Dendritic cell treated with granulocyte-macrophage colony-stimulating factor and Interleukin-4, amounts not matched to agents 40 ng/mL and 50 ng/mL, for 4 days (primary cell): ENCODE results near the gene NEURL4.

Experiments used
- H3K27ac Mint-ChIP-seq: one replicate; pipeline ENCODE4 v1.8.0; 2022; ENCODE audit warnings: mild to moderate bottlenecking, mixed read lengths
- H3K27me3 Mint-ChIP-seq: one replicate; pipeline ENCODE4 v1.8.0; 2022; ENCODE audit warnings: mild to moderate bottlenecking, mixed read lengths
- H3K36me3 Mint-ChIP-seq: one replicate; pipeline ENCODE4 v1.8.0; 2022; ENCODE audit warnings: low read depth, mixed read lengths
- H3K4me1 Mint-ChIP-seq: one replicate; pipeline ENCODE4 v1.8.0; 2022; ENCODE audit warnings: low read depth, mixed read lengths
- H3K4me3 Mint-ChIP-seq: one replicate; pipeline ENCODE4 v1.8.0; 2022; ENCODE audit warnings: mild to moderate bottlenecking, moderate library complexity, mixed read lengths
- H3K9me3 Mint-ChIP-seq: one replicate; pipeline ENCODE4 v1.8.0; 2022; ENCODE audit warnings: mixed read lengths
- intact Hi-C: fragments of 100-400 bp; cut with micrococcal nuclease; formaldehyde crosslinking; loops from one replicate; pipeline ENCODE4 v1.15.0; 2022

The NEURL4 gene

GRCh38 chr17:7312432-7313087 is 16.6 kb downstream of the NEURL4 start:
- intact Hi-C loops = no loop called here
- Mint-ChIP-seq H3K36me3 (peaks cover 92% of the 10 kb centered on the region), H3K4me1 (peaks cover 76% of the 10 kb centered on the region), H3K4me3 (no peak overlapping the region), H3K27me3 (no peaks in the 10 kb centered on the region), H3K9me3 (no peaks in the 10 kb centered on the region), H3K27ac (peak overlapping the region; percentile 91)

- no peak overlapping the region for H3K4me3 Mint-ChIP-seq
- no peaks in the 10 kb centered on the region for H3K9me3 Mint-ChIP-seq
- H3K27ac Mint-ChIP-seq = no peak overlapping the region
- peaks cover 85% of the 10 kb centered on the region for H3K36me3 Mint-ChIP-seq
- peaks cover 63% of the 10 kb centered on the region for H3K4me1 Mint-ChIP-seq
- H3K27me3 Mint-ChIP-seq = no peaks in the 10 kb centered on the region
- intact Hi-C loops = no loop called here
These were observed 17.9 kb downstream of the NEURL4 start for GRCh38 chr17:7311110-7311705.

GRCh38 chr17:7309628-7310027 is 19.5 kb downstream of the NEURL4 start:
- Mint-ChIP-seq H3K27ac (peak overlapping the region; percentile 95), H3K4me1 (peaks cover 60% of the 10 kb centered on the region), H3K4me3 (peak overlapping the region; percentile 94), H3K36me3 (peaks cover 69% of the 10 kb centered on the region), H3K27me3 (no peaks in the 10 kb centered on the region), H3K9me3 (no peaks in the 10 kb centered on the region)
- intact Hi-C loops = loop anchor here (5.0 kb wide), 1 partner anchor 57 kb away; the partner anchor contains the start of genes CTDNEP1 and ELP5

GRCh38 chr17:7308625-7309433 is 20.3 kb downstream of the NEURL4 start:
- no peaks in the 10 kb centered on the region for H3K9me3 Mint-ChIP-seq
- peak overlapping the region; percentile 95 for H3K27ac Mint-ChIP-seq
- no peaks in the 10 kb centered on the region for H3K27me3 Mint-ChIP-seq
- intact Hi-C loops = loop anchor here (5.0 kb wide), 1 partner anchor 57 kb away; the partner anchor contains the start of genes CTDNEP1 and ELP5
- H3K4me1 Mint-ChIP-seq = peaks cover 52% of the 10 kb centered on the region
- peaks cover 61% of the 10 kb centered on the region for H3K36me3 Mint-ChIP-seq
- peak overlapping the region; percentile 94 for H3K4me3 Mint-ChIP-seq

- peak overlapping the region; percentile 94 for H3K4me3 Mint-ChIP-seq
- no peaks in the 10 kb centered on the region for H3K27me3 Mint-ChIP-seq
- H3K9me3 Mint-ChIP-seq = no peaks in the 10 kb centered on the region
- peaks cover 53% of the 10 kb centered on the region for H3K36me3 Mint-ChIP-seq
- H3K4me1 Mint-ChIP-seq = peaks cover 44% of the 10 kb centered on the region
- H3K27ac Mint-ChIP-seq = peak overlapping the region; percentile 95
- intact Hi-C loops = loop anchor here (5.0 kb wide), 1 partner anchor 56 kb away; the partner anchor contains the start of genes CTDNEP1 and ELP5
These were observed 21.2 kb downstream of the NEURL4 start for GRCh38 chr17:7307686-7308624.

GRCh38 chr17:7306911-7307685 is 22.0 kb downstream of the NEURL4 start, which contains the start of gene EIF5A:
Gene EIF5A (plus strand): TSS chr17:7307628. CDS start chr17:7309636, 2,008 bp downstream.
- Mint-ChIP-seq H3K9me3 (no peaks in the 10 kb centered on the region), H3K27me3 (no peaks in the 10 kb centered on the region), H3K36me3 (peaks cover 44% of the 10 kb centered on the region), H3K4me1 (peaks cover 35% of the 10 kb centered on the region), H3K4me3 (peak within 1 kb of the TSS; percentile 94), H3K27ac (peak within 1 kb of the TSS; percentile 95)
- intact Hi-C loops = loop anchor here (5.0 kb wide), 1 partner anchor 55 kb away; the partner anchor contains the start of genes CTDNEP1 and ELP5

- Mint-ChIP-seq H3K27me3 (peaks cover 10% of the 10 kb centered on the region), H3K27ac (no peak overlapping the region), H3K4me1 (peaks cover 7% of the 10 kb centered on the region), H3K4me3 (no peak overlapping the region), H3K36me3 (peaks cover 15% of the 10 kb centered on the region), H3K9me3 (no peaks in the 10 kb centered on the region)
- intact Hi-C loops = no loop called here
These were observed 25.0 kb downstream of the NEURL4 start for GRCh38 chr17:7304179-7304578.

GRCh38 chr17:7296189-7296861 is 32.8 kb downstream of the NEURL4 start:
- Mint-ChIP-seq H3K36me3 (no peaks in the 10 kb centered on the region), H3K27me3 (peaks cover 76% of the 10 kb centered on the region), H3K27ac (peak overlapping the region; percentile 57), H3K4me3 (peak overlapping the region; percentile 52), H3K4me1 (peaks cover 30% of the 10 kb centered on the region), H3K9me3 (no peaks in the 10 kb centered on the region)
- intact Hi-C loops = loop anchor here (1.0 kb wide), 2 partner anchors 16 to 251 kb away; no protein-coding TSS in a partner anchor

GRCh38 chr17:7295230-7296180 is 33.6 kb downstream of the NEURL4 start:
- no peak overlapping the region for H3K27ac Mint-ChIP-seq
- H3K27me3 Mint-ChIP-seq = peaks cover 81% of the 10 kb centered on the region
- peak overlapping the region; percentile 61 for H3K4me3 Mint-ChIP-seq
- H3K4me1 Mint-ChIP-seq = peaks cover 30% of the 10 kb centered on the region
- no peaks in the 10 kb centered on the region for H3K36me3 Mint-ChIP-seq
- no peaks in the 10 kb centered on the region for H3K9me3 Mint-ChIP-seq
- intact Hi-C loops = loop anchor here (1.0 kb wide), 2 partner anchors 15 to 250 kb away; no protein-coding TSS in a partner anchor

- Mint-ChIP-seq H3K27me3 (peaks cover 81% of the 10 kb centered on the region), H3K4me3 (peak within 1 kb of the TSS; percentile 61), H3K4me1 (peaks cover 30% of the 10 kb centered on the region), H3K27ac (no peak within 1 kb of the TSS), H3K9me3 (no peaks in the 10 kb centered on the region), H3K36me3 (no peaks in the 10 kb centered on the region)
- intact Hi-C loops = no loop called here
These were observed 34.5 kb downstream of the NEURL4 start, which contains the start of gene YBX2 for GRCh38 chr17:7294614-7295153. Gene YBX2 (minus strand): TSS chr17:7294639. CDS start chr17:7294500, 139 bp downstream.
